ENCODE measurements around the gene ZNF121.

Gene ZNF121

DNA sequence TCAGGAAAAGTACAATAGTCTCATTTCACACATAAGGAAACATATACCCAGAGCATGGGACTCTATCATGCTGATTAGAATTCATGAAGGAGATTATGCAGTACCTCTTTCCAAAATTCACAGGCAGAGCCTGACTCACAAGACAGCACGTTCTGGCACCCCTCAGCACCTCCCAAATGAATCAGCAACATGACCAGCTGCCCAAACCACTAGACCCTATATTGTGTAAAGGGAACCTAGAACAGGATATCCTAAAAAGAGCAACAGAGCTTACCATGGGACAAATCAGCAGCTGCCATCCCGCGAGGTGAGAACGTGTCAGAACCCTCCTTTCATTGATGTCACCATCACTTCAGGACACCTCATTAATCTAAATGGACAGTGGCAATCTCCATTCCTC, 48.4 kb downstream of the ZNF121 start:
- no peak for FAIRE-seq
- DNase-seq (ENCODE audit: insufficient read length, low spot score): no peak
- TF ChIP-seq, protein P1, sequence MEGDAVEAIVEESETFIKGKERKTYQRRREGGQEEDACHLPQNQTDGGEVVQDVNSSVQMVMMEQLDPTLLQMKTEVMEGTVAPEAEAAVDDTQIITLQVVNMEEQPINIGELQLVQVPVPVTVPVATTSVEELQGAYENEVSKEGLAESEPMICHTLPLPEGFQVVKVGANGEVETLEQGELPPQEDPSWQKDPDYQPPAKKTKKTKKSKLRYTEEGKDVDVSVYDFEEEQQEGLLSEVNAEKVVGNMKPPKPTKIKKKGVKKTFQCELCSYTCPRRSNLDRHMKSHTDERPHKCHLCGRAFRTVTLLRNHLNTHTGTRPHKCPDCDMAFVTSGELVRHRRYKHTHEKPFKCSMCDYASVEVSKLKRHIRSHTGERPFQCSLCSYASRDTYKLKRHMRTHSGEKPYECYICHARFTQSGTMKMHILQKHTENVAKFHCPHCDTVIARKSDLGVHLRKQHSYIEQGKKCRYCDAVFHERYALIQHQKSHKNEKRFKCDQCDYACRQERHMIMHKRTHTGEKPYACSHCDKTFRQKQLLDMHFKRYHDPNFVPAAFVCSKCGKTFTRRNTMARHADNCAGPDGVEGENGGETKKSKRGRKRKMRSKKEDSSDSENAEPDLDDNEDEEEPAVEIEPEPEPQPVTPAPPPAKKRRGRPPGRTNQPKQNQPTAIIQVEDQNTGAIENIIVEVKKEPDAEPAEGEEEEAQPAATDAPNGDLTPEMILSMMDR (IDR thresholded peaks at IDR 0.05; ENCODE audit: insufficient read depth, missing control alignments): no peak

DNA sequence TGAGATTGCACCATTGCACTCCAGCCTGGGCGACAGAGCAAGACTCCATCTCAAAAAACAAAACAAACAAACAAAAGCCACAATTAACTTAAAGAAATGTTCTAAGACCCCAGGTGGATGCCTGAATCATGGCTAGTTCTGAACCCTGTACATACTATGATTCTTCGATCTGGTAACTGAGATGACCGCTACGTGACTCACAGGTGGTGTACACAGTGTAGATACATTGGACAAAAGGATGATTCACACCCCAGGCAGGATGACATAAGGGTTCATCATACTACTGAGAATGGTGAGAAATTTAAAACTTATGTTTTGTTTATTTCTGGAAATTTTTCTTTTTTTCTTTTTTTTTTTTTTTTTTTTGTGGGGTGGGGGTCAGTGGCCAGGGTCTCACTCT, 52.4 kb downstream of the ZNF121 start:
- no peak for DNase-seq (ENCODE audit: insufficient read length, low spot score)
- FAIRE-seq: no peak
- TF ChIP-seq, protein P1 (IDR thresholded peaks at IDR 0.05; ENCODE audit: insufficient read depth, missing control alignments): no peak

DNA sequence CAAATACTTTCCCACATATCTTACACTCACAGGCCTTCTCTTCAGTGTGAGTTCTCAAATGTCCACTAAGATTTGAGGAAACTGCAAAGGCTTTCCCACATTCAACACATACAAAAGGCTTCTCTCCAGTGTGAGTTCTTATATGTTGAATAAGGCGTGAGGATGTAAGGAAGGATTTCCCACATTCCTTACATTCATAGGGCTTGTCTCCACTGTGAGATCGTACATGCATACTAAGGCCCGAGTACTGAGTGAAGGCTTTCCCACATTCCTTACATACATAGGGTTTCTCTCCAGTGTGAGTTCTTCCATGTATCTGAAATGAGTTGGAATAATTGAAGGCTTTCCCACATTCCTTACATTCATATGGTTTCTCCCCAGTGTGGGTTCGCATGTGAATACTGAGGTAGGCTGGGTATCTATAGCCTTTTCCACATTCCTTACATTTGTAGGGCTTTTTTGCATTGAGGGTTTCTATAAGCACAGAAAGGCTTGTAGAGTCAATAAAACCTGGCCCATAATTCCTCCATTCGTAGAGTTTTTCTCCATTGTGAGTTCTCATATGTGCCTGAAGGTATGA, 55.5 kb downstream of the ZNF121 start:
- DNase-seq (ENCODE audit: insufficient read length, low spot score) (no peak), FAIRE-seq (no peak)
- TF ChIP-seq, protein P1 (IDR thresholded peaks at IDR 0.05; ENCODE audit: insufficient read depth, missing control alignments): no peak

DNA sequence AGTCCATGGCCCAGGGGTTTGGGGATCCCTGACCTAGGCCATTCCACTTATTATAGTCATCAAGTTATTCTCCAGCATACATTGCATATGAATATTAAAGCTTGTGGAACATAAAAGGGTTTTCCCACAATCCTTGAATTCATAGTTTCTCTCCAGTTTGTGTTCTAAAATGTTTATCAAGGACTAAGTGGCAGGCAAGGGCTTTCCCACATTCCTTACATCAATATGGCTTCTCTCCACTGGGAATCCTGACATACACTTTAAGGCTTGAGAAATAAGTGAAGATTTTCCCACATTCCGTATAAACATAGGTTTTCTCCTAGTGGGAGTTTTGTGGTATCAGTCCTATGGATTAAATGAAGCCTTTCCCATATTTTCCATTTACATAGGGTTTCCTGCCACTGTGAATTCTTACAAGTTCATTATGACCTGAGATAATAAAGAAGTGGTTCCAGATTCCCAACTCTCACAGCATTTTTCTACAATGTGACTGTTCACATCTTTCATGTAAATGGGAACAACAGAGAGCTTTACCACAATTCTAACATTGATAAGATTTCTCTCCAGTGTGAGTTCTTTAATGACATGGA, 60.3 kb downstream of the ZNF121 start:
- DNase-seq (ENCODE audit: insufficient read length, low spot score) (no peak), FAIRE-seq (no peak)
- TF ChIP-seq, protein P1 (IDR thresholded peaks at IDR 0.05; ENCODE audit: insufficient read depth, missing control alignments): no peak

All from D721Med (cell line).